SU-DHL-6 (cell line): ENCODE measurements around the gene CRX.

Experiments used
- H2AFZ ChIP-seq: fragments of 200-600 bp; sonication (generic); 2 replicates; pipeline ENCODE4 v1.6.1; 2014; ENCODE audit warnings: low read depth, mild to moderate bottlenecking, moderate library complexity, mixed read lengths, antibody characterized with exemption, low read length; ENCODE audit not compliant: severe bottlenecking
- H3F3A ChIP-seq: fragments of 200-600 bp; shearing (Covaris generic); 2 replicates; pipeline ENCODE4 v1.6.0; 2016; ENCODE audit warnings: antibody characterized with exemption, mild to moderate bottlenecking; ENCODE audit not compliant: insufficient read depth
- H3K27ac ChIP-seq: fragments of 200-600 bp; sonication (generic); 2 replicates; pipeline ENCODE4 v1.5.1; 2016; ENCODE audit warnings: low read depth, mild to moderate bottlenecking, low read length, moderate library complexity, mixed read lengths
- H3K27me3 ChIP-seq: fragments of 200-600 bp; sonication (generic), shearing (Covaris generic); 2 replicates; pipeline ENCODE4 v1.6.0; 2014; ENCODE audit warnings: mild to moderate bottlenecking, low read length
- H3K36me3 ChIP-seq: fragments of 200-600 bp; sonication (generic); 2 replicates; pipeline ENCODE4 v1.6.1; 2014; ENCODE audit warnings: mild to moderate bottlenecking, low read length, mixed read lengths
- H3K4me2 ChIP-seq: fragments of 300-600, 200-600 bp; shearing (Covaris generic), sonication (generic); 2 replicates; pipeline ENCODE4 v1.6.0; 2014; ENCODE audit warnings: low read length, low read depth, mild to moderate bottlenecking; ENCODE audit not compliant: poor library complexity, severe bottlenecking
- H3K4me3 ChIP-seq: fragments of 200-600 bp; sonication (generic); 2 replicates; pipeline ENCODE4 v1.5.1; 2014; ENCODE audit warnings: antibody characterized with exemption, low read length, mild to moderate bottlenecking, mixed read lengths; ENCODE audit not compliant: insufficient read depth, poor library complexity, severe bottlenecking
- H3K79me2 ChIP-seq: fragments of 200-600 bp; sonication (generic); 2 replicates; pipeline ENCODE4 v1.6.1; 2014; ENCODE audit warnings: mild to moderate bottlenecking, low read length, moderate library complexity; ENCODE audit not compliant: insufficient read depth
- H3K9ac ChIP-seq: fragments of 200-600 bp; sonication (generic); 2 replicates; pipeline ENCODE4 v1.7.0; 2014; ENCODE audit warnings: mild to moderate bottlenecking, low read length
- H3K9me2 ChIP-seq: fragments of 200-600 bp; sonication (generic); replicated peaks from 2 replicates; pipeline ENCODE4 v1.6.1; 2014; ENCODE audit warnings: low read length; ENCODE audit not compliant: insufficient read depth
- H3K9me3 ChIP-seq: fragments of 200-600 bp; sonication (generic); 2 replicates; pipeline ENCODE4 v1.6.1; 2014; ENCODE audit warnings: low read length, mixed read lengths; ENCODE audit not compliant: insufficient read depth
- H4K20me1 ChIP-seq: fragments of 200-600 bp; sonication (generic); 2 replicates; pipeline ENCODE4 v1.6.1; 2014; ENCODE audit warnings: low read depth, mild to moderate bottlenecking, antibody characterized with exemption, low read length, moderate library complexity, mixed read lengths
- EZH2phosphoT487 ChIP-seq: fragments of 200-600 bp; sonication (generic), shearing (Covaris generic); conservative IDR thresholded peaks from 2 replicates; pipeline ENCODE4 v1.6.1; 2018; ENCODE audit warnings: mild to moderate bottlenecking, antibody characterized with exemption, low read length, moderate library complexity, mixed read lengths
- TF ChIP-seq, protein P1 (sequence below): fragments of 200-600 bp; sonication (generic); IDR thresholded peaks from one replicate; pipeline ENCODE4 v1.5.1; 2017; ENCODE audit warnings: antibody characterized with exemption, mild to moderate bottlenecking, low read length, moderate library complexity; ENCODE audit not compliant: insufficient read depth, poor library complexity, severe bottlenecking

Gene CRX

DNA sequence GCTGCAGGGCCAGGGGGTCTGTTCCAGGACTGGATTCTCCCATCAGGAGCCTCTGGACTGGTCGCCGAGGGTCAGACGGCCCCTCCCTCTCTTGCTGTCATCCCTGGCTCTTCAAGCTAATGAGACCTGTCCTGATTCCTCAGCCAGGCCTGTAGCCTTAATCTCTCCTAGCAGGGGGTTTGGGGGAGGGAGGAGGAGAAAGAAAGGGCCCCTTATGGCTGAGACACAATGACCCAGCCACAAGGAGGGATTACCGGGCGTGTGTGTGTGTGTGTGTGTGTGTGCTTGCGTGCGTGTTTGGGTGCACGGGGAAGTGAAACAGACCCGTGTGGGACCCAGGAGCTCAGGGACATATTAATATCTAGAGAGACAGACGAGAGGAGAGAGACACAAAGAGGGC is 1.9 kb upstream of the CRX start:
- Histone ChIP-seq H3K4me2 (no peak overlapping the region), H3K79me2 (no peaks in the 10 kb centered on the region), H3K36me3 (no peaks in the 10 kb centered on the region), H3F3A (no peaks in the 10 kb centered on the region), H3K4me3 (no peak overlapping the region), H3K9me2 (no peaks in the 10 kb centered on the region), H3K27ac (no peak overlapping the region), H4K20me1 (no peaks in the 10 kb centered on the region), H3K9me3 (no peaks in the 10 kb centered on the region), H2AFZ (no peak overlapping the region), H3K9ac (no peak overlapping the region), H3K27me3 (no peaks in the 10 kb centered on the region)
- TF ChIP-seq, protein P1, sequence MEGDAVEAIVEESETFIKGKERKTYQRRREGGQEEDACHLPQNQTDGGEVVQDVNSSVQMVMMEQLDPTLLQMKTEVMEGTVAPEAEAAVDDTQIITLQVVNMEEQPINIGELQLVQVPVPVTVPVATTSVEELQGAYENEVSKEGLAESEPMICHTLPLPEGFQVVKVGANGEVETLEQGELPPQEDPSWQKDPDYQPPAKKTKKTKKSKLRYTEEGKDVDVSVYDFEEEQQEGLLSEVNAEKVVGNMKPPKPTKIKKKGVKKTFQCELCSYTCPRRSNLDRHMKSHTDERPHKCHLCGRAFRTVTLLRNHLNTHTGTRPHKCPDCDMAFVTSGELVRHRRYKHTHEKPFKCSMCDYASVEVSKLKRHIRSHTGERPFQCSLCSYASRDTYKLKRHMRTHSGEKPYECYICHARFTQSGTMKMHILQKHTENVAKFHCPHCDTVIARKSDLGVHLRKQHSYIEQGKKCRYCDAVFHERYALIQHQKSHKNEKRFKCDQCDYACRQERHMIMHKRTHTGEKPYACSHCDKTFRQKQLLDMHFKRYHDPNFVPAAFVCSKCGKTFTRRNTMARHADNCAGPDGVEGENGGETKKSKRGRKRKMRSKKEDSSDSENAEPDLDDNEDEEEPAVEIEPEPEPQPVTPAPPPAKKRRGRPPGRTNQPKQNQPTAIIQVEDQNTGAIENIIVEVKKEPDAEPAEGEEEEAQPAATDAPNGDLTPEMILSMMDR = no peak
- no peak for TF ChIP-seq EZH2phosphoT487

DNA sequence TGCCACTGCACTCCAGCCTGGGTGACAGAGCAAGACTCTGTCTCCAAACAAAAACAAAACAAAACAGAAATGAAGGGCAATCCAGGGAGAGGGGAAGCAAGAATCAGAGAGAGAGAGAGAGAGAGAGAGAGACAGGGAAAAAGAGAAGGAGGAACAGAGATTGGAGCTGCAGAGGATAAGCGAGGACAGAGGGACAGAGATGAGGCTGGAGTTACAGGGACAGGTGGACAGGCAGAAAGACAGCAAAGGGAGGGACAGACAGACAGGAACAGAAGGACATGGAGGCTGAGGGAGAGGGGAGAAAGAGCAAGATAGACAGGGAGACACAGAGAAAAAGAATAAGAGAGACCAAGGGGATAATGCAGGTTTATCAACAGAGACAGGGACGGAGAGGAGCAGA is 1.3 kb upstream of the CRX start:
- H4K20me1 ChIP-seq = no peaks in the 10 kb centered on the region
- no peak overlapping the region for H3K4me3 ChIP-seq
- H3K27ac ChIP-seq = no peak overlapping the region
- H3F3A ChIP-seq = no peaks in the 10 kb centered on the region
- H3K27me3 ChIP-seq = no peaks in the 10 kb centered on the region
- no peak overlapping the region for H3K9ac ChIP-seq
- no peaks in the 10 kb centered on the region for H3K36me3 ChIP-seq
- no peak overlapping the region for H3K4me2 ChIP-seq
- TF ChIP-seq, protein P1 = no peak
- no peak for TF ChIP-seq EZH2phosphoT487
- no peaks in the 10 kb centered on the region for H3K9me3 ChIP-seq
- no peak overlapping the region for H2AFZ ChIP-seq
- H3K9me2 ChIP-seq = no peaks in the 10 kb centered on the region
- no peaks in the 10 kb centered on the region for H3K79me2 ChIP-seq

DNA sequence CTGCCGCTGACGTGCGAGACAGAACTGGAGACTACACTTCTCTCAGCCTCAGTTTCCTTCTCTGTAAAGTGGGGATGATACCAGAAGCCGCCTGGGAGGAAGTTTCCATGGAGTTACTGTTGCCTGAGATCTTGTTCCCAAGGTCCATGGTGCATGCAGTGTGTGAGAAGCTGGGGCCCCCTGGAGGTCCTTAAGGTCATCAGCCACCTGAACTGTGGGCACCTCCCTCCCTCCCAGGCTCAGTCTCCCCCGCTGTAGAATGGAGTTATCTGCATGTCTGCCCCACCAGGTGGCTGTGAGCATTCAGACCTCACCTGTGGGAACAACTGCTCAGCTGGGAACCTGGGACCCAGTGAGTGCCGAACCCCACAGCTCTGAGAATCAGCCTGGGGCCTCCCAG is 2.7 kb downstream of the CRX start:
- Histone ChIP-seq H3K27ac (no peak overlapping the region), H3K79me2 (no peaks in the 10 kb centered on the region), H3K9ac (no peak overlapping the region), H3K4me3 (no peak overlapping the region), H3K27me3 (no peaks in the 10 kb centered on the region), H2AFZ (no peak overlapping the region), H3K4me2 (no peak overlapping the region), H3F3A (no peaks in the 10 kb centered on the region), H4K20me1 (no peaks in the 10 kb centered on the region), H3K9me2 (no peaks in the 10 kb centered on the region), H3K36me3 (no peaks in the 10 kb centered on the region), H3K9me3 (no peaks in the 10 kb centered on the region)
- TF ChIP-seq, protein P1 = no peak
- TF ChIP-seq EZH2phosphoT487 = no peak

DNA sequence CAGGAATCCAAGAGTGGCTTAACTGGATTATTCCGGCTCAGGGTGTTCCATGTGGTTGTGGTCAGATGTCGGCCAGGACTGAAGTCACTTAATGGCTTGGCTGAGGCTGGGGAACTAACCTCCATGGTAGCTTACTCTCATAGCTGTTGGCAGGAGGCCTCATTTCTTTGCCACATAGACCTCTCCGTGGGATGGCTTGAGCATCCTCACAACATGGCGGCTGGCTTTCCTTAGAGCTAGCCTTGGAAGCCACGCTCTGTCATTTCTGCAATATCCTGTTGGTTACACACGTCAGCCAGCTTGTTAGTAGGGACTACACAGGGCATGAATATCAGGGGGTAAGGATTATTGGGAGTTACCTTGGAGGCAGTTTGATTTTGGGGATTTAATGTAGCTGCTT is 5.1 kb downstream of the CRX start:
- Histone ChIP-seq H3K27me3 (no peaks in the 10 kb centered on the region), H3K9ac (no peak overlapping the region), H3K9me2 (no peaks in the 10 kb centered on the region), H3K9me3 (no peaks in the 10 kb centered on the region), H2AFZ (no peak overlapping the region), H3K4me2 (no peak overlapping the region), H3K79me2 (no peaks in the 10 kb centered on the region), H3K27ac (no peak overlapping the region), H3K4me3 (no peak overlapping the region), H3K36me3 (no peaks in the 10 kb centered on the region), H4K20me1 (no peaks in the 10 kb centered on the region), H3F3A (no peaks in the 10 kb centered on the region)
- TF ChIP-seq EZH2phosphoT487 = no peak
- TF ChIP-seq, protein P1 = no peak
